Measurements from ENCODE around the gene DUOX1.

The DUOX1 gene

DNA sequence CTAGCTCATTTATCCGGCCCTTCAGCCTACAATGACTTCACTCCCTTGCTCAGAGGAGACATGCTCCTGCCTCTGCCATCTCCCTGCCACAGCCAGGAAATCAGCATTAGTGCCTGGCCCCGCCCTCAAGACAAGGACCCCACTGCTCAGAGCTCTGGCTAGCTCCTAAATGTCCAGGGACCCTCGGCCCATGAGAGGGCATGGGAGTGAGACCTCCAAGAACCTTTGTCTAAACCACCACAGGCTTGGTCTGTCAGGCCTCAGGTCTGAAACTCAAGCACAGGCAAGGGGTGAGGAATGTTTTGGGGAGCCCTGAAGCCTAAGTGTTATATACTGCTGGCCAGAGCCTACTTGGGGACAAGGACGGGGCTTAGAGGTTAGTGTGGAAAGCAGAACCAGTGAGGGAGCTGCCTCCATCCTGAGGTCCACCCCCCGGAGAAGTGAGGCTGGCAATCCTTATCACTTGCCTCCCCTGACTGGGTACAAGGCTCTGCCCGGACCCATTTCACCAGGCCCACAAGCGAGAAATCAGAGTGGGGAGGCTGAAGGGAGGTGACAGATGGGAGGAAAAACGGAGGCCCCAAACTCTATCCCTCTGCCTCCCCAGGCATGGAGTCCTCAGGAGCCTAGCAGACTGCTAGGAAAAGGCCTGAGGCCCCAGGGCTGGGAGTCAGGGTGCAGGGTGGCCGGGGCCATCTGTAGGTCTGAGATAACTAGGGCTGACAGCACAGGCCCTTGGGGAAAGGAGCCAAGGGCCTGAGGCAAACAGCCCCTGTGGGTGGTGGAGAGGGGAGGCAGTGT, 39.2 kb downstream of the DUOX1 start:
- no peak for DNase-seq

DNA sequence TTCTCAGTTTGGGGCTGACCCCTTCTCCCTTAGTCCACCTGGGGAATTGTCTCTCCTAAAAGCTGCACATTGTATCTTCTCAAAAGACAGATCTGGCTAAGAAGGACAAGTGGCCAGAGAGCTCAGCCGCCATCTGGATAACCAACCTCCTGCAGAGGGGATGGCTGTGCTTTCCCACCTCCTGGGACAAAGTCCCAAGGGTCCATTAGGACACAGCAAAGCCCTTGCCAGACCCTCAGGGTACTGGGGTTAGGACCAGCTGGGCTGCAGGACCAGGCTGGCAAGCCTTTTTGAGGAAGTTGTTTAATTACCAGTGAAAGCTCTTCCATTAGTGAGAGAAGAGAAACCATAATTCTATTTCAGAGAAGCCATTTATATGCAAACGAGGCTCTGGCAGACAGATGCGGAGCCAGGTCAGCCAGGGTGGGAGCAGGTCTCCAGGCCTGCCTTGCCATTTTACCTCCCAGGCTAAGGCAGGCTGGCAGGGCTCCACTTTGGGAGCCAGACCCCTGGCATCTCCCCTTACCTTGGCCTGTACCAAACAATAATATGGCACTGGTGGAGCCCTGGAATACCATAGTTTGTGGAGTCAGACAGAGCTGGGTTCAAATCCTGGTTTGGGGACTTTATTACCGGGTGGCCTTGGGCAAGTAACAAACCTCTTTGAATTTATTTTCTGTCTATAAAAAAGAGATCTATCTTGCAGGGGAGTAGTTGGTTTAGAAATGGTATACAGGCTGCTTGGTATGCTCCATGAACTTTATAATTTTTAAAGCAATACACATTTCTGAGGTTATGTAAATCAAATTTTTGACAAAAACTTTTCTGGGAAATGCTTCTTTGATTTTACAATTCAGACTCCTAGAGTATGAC, 40.0 kb downstream of the DUOX1 start:
- DNase-seq, result no peak

DNA sequence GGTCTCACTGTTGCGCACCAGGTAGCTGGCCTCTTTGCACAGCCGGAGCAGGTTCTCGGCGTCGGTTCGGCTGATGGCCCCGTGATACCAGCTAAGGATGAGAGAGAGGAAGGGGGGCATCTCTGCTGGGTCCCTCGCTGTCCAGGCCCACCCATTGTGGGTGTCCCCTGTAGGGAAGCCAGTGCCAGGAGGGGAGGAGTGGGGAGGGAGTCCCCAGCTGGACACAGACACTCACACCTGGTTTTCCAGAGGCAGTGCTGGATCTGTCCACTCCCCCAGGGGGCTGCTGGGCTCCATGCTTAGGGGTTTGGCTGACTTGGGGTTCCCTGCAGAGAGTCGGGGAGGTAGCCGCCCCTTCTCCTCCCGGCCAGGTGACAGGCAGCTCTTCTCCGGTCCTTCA, 42.1 kb downstream of the DUOX1 start:
- no peak for DNase-seq

DNA sequence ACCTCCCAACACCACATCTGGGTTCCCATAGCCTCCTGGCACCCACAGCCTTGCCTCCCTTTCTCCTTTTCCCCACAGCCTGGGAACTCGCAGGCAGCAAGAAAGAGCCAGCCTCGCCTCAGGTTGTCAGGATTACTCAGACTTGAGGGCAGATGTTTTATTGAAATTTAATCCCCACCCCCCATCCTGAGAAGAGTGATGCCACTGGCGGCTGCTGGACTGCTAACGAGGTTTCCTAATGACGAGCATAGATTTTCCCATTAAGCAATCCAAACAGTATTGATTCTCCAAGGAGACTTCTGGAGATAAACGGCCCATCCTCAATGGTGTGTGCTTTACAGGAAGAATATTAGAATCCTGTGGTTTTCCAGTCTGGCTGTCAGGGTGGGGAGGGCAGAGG, 44.3 kb downstream of the DUOX1 start:
- no peak for DNase-seq

DNA sequence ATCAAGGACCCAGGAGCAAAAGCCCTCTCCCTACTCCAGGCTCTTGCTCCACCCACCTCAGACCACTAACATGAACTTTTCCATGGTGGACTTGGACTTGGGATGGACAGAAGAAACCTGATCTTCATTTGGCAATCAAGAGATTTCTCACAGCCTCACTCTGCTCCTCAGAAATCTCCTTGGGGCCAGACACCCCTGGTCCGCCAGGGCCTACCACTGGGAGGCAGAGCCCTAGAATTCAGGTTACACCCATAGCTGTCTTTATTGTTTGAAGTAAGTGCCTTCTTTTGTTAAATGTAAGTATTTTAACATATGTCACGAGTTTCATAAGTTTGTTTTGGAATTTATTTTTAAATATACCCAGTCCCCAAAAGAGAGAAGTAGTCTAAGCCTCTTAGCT, 44.8 kb downstream of the DUOX1 start:
- DNase-seq, result no peak

DNA sequence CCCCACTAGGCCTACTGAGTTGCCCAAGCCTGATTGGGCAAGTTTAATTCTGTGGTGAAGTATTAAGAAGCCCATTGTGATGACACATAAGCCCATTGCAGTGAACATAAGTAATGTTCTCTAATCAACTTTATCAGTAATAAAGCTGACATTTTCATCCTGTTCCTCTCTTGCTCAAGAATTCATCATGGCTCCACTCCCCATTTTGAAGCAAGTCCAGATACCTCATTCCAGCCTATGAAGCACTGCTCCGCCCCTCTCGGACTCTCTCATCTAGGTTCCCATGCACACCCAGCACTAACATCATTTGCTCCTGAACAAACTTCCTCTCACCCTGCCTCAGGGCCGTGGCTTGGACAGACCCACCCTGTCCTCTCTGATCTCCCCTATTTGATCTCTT, 47.5 kb downstream of the DUOX1 start:
- no peak for DNase-seq

DNA sequence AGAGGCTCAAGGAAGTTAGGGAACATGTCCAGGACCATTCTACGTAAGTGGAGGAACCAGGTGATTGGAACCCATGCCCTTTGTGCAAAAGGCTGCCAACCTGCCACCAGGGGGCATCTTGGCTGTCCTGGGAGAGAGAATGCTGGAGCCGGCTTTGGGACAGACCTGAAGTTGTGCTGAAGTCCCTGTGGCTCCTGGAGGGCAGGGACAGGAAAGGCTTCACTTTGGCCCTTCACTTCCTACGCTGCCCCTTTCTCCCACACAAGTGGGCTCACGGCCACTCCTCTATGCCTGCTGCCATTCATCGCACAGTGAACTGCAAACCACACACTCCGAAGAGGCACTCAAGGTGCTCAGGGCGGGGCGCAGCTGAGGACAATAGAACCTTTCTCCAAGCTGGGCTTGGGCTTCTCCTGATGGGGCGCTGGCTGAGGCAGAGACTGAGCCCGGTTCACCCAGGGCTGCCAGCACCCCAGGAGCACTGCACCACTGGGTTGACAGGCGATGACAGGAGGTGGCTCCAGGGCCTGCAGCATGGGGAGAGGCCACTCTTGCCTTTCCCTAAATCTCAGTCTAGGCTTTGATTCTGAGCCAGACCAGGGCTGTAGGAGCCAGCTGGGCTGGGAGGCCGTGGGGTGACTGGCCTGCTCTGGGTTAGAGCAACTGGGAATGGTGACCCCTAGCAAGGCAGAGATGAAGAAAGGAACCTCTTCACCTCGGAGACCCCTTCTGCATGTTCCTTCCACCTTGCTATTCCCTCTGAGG, 49.6 kb downstream of the DUOX1 start:
- DNase-seq, result no peak

DNA sequence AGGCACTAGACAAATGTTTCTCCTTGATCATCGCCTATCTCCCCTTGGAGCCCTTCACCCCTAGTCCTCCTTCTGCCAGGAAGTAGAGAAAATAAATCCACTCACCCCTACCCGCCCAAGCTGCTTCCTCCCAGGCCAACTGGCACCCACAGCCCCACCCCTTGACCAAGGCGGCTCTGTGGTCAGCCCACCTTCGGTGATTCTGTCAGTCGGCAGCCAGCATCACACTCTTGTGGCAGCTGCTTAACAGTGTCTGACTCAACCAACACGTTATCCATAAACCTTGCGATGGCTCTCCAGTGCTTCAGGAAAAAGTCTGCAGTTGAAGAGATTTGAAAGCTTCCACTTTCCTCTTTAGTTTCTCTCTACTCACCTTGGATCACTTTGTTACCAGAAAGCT, 50.4 kb downstream of the DUOX1 start:
- DNase-seq, result no peak

DNA sequence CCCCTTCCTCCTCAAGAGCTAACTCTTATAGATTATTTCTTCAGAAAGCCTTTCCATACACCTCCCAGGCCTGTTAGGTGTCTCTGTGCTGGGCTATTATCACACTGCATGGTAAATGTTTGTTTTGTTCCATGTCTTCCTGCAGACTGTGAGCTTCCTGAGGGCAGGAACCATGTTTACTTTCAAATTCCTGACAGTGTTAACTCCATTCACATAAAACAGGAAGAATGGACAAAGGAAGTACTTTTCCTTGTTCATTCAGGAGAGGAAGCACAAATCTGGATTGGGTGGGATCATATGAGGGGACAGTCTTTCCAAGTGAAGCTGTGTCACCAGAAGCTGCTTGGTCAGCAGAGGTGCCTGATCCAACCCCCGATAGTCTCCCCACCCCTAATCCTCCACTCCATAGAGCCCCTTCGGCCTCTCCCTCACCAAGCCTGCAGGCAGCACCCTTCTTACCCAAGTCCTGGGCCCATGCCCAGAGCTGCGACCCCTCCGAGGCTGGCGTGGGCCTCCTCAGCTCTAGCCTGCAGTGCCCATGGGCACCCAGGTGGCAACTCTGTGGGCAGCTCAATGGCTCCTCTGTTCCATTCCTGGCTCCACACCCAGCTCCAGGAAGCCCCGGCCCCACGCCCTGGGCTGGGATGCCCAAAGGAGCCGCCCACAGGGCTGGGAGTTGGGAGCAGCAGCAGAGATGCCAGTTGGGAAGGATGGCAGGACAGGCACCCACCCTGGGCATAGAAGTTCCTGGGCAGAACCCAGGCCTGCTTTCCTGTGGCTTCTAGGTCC, 51.0 kb downstream of the DUOX1 start:
- DNase-seq, result no peak

DNA sequence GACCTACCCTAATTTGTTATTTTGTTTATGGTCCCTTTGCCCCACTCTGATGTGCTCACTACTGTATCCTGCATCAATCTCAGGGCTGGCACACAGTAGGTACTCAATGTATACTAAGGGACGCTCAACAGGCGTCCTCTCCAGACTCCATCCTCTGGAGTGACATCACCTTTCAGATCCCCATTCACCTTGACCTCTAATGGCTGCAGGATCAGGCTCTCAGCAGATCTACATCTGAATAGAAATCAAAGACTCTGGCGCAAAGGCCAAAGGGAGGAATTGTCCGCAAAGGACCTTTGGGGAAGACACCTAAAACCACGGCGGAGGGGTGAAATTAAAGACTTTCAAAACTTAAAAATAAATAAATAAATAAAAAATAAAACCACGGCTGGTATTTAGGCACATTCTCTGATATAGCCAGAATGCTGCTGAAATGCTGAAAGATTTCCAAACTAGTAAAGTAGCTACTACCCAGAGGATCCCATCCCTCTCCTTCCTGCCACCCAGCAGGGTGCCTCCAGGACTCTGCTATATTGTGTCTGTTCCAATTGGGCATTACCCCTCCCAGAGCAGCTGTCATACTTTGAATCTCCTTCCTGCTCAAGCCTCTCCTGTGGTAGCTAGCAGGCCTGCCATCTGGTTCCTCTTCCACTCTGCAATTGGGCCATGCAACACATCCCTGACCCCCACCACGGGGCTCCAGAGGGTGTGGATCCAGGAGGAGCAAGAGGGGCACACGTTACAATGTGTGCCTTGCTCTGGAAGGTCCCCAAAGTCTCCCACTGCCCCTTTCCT, 51.9 kb downstream of the DUOX1 start:
- peak in 1 of 2 donors; percentile 76 for DNase-seq

DNA sequence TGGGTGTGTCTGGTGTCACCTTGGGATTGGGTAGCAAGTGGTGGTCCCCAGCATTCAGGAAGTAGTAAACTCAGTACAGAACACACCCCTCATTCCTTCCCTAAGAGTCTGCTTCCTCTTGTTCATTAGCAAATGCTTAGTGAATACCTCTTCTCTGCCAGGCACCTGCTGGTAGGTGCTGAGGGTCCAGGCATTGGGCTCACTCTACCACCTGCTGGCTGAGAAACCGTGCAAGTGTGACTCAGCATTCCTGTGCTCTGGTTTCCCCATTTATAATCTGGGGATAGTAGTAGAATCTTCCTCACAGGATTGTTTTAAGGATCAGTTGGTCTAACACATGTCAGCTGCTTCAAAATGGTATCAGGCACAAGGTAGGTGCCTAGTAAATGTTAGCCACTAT, 53.2 kb downstream of the DUOX1 start:
- DNase-seq, result no peak

DNA sequence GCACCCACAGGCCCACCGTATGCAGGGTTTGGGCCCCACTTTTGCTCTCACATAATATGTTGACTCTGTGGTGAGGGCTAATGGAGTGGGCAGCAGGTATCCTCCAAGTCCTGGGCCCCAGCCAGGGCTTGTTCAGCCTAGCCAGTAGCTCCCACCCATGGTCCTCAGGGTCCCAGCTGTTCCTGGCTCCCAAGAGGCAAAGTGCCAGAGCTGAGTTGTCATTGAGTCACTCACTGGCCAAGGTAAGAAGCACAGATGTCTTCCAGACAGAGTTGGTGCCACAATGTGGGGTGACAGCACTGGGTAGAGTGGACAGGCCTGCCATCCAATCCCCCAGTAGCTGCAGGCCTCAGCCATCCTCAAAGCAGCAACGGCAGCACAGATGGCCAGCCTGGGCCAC, 53.7 kb downstream of the DUOX1 start:
- no peak for DNase-seq

DNA sequence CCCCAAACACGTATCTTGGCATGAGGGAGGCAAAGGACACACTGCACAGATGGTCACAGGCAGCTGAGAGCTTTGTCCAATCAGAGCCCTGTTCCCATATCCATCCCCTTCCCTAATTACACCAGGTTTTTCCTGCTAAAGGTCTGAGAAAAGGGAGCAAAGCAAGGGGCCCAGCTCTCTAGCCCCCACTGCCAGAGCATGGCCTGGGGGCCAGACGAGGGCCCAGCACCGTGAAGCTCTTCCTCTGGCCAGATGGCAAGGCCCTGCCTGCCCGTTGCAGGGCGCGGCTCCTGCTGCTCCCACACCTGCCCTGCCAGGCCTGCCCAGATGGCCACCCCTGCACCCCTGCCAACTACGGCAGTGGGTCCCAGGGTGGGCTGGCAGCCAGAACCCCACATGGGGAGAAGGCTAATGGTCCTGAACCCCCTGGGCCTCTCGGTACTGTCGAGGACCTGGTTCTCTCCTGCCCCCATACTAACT, 54.8 kb downstream of the DUOX1 start:
- DNase-seq, result no peak

DNA sequence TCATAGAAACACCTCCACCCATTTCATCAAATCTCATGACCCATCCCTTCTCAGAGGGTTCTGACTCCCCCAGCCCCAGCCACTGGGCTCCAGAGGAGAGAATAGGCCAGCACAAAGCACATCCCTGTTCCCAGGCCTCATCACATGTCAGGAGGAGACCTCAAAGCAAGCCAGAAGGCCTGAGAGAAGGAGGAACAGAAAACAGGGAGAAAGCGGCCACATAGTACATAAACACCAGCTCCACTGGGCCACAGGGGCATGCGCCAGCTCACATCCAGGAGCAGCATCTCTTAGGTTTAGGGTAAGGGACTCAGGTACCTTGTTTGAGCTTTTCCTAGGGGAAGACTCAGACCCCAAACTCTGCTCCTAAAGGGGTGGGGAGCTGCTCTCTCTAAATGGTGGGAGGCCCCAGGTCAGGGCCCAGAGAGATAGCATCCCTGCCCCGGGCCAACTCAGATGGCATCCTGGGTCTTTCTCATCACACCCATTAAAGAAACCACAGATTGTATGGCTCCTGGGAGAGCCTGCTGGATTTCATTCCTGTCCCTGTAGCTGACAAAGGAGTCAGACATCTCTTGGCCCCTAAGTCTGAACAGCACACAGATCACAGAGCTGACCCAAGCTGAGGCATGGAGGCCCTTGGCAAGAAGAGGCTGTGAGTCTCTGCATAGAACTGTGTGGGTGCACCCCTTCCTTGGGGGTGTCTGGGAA, 55.4 kb downstream of the DUOX1 start:
- DNase-seq, result no peak

DNA sequence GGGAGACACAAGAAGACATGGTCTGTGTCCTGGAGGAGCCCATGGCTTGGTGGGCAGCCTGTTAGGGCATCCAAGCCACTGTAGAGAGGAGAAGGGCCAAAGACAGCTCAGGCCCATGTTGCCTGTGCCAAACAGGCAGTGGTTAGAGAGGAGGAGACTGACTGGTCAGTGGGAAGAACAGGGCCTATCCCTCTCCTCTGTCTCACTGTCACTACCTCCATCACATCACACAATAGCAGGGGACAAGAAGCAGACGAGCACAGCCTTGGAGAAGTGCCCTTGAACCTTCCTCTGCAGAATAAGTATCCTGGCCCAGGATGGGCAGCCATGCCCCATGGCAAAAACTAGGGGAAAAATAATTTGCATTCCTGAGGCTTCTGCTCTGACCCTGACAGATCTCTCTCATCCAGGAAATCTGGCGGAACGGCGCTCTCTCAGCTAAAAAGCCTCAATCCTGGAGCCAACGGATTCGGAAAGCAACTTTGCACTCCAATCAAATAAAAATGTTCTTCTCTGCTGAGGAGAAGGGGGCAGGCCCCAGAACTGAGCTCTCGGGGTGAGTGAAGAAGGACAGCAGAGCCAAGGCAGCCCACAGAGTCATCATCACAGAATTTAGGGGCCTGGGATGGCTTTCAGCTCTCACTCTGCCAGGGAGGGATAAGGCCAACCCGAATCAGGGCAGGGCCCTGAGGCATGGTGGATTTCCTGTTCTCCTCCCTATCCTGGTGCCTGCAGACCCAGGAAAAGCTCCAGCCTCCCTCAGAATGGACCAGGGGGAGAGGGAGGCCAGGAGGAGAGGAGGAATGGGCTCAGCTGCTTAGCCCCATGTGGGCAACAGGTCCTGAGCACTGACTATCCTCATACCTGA, 56.3 kb downstream of the DUOX1 start:
- DNase-seq, result no peak

DNA sequence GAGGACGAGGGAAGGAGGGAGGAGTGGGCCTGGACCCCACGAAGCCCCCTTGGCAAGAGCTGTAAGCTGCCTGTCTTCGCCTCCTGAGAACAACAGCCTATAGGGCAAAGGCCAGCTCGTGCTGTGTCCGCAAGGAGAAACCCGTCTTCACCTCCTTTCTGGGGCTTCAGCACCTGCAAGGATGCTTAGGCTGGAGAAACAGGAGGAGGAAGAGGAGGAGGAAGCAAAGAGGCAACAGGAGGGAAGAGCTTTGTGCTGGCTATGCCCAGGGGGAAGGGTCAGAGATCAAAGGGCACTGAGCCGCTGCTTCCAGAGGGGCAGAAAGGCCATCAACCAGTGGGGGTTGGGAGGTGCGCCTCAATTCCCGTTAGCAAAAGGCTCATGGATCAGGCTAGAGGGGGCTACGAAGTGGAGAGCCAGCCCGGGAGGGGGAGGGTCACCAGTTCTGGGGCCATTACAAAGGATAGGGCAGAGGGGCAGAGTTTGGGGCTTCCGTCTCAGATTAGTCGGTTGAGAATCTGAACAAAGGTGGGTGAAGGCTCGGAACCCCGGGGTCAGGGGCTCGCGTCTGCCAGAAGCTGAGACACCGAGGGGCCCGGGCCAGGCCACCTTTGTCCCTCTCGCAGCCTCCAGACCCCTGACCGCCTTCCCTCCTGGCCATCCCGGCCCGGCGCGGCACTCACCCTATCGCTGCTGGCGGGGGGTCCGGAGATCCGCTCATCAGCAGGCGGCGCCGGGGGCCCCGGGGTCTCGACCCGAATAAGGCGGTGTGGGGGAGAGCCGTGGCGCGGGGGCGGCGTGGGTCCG, 57.2 kb downstream of the DUOX1 start:
- no peak for DNase-seq

DNA sequence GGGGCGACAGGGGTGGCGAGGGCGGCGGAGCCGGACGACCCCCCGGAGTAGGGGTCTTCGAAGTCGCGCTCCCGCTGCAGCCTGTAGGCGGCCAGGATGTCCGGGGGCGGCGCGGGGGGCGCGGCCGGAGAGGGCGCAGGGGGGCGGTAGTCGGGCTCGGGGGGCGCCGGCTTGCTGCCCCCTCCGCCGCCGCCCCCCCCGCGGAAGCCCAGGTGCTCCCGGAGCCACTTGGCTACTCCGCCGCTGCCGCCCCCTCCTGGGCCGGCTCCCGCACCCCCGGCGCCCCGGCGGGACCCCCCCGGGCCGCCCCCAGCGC, 57.7 kb downstream of the DUOX1 start:
- no peak for DNase-seq

DNA sequence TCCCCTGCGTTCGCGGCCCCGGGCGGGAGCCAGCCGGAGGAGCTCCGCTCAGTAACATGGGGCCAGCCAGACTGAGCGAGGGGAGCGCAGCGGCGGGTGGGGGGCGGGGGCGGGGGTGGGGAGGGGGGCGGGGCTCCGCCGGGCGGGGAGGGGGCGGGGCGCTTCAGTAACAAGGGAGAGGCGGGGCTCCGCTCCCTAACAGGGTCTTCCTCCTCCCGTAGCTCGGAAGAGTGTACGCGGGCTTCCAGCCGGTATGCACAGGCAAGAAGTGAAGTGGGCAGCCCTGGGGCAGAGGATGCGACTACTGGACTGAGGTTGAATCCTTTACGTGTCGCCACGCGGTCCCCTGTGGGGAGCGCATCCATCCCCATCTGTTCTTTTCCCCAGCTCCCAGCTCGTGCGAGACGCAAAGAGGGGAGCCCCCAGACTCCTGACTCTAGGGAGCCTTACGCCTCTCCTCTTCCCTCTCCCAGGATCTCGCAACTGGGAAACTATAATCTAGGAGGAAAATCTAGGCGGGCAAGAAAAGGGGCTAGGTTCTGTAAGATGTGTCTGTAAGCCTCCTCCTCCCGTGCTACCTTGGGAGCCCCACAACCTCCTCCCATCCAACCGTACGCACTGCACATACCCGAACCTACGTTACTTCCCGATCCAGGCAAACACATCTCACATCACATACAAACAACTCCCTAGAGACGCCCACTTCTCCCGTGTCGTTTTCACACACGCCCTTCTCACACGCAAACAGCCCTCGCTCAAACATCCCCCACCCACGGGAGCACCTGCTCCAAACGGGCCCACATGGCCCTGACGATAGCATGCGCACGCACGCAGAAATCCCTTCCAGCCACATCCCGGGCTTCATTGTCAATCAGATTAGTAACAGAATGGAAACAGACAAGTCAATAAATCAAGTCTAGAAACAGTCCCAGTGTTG, 58.4 kb downstream of the DUOX1 start, which contains the start of gene SHF:
Gene SHF (minus strand): TSS at position 73 of the 937 bp plus-strand sequence. CDS start 15 bp downstream, at position 58.
- peak in 1 of 2 donors; percentile 42 for DNase-seq

Measured in bone marrow (tissue), 2 donors.